ENCODE measurements around the gene SLC38A1. TPM values are rescaled to one million over a fixed set of nuclear protein-coding genes. Genes with fewer than 3 reads are reported as not detected.

The SLC38A1 gene
- total RNA-seq, 1 donor from 2014 or later, result 232 TPM

DNA sequence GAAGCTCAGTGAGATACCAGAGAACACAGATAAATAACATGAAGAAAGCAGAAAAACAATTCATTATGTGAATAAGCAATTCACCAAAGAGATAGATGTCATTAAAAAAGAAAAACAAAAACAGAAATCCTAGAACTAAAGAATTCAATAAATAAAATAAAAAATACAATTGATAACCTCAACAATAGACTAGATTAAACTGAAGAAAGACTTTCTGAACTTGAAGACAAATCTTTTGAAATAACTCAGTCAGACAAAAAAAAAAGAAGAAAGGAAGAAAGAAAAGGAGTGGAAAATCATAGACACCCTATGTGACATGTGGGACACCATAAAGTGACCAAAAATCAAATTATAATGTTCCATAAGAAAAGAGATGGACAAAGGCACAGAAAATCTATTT lies 14.0 kb upstream of the SLC38A1 start:
- Mint-ChIP-seq H3K27ac (ENCODE audit: unreplicated experiment) (no peak overlapping the region), H3K9me3 (ENCODE audit: unreplicated experiment) (peaks cover 22% of the 10 kb centered on the region), H3K4me3 (ENCODE audit: unreplicated experiment) (no peak overlapping the region), H3K36me3 (ENCODE audit: unreplicated experiment) (peaks cover 31% of the 10 kb centered on the region), H3K27me3 (ENCODE audit: unreplicated experiment) (peaks cover 4% of the 10 kb centered on the region), H3K4me1 (ENCODE audit: low read depth, unreplicated experiment) (no peaks in the 10 kb centered on the region)
- DNase-seq, result no peak
- TF ChIP-seq, protein P1, sequence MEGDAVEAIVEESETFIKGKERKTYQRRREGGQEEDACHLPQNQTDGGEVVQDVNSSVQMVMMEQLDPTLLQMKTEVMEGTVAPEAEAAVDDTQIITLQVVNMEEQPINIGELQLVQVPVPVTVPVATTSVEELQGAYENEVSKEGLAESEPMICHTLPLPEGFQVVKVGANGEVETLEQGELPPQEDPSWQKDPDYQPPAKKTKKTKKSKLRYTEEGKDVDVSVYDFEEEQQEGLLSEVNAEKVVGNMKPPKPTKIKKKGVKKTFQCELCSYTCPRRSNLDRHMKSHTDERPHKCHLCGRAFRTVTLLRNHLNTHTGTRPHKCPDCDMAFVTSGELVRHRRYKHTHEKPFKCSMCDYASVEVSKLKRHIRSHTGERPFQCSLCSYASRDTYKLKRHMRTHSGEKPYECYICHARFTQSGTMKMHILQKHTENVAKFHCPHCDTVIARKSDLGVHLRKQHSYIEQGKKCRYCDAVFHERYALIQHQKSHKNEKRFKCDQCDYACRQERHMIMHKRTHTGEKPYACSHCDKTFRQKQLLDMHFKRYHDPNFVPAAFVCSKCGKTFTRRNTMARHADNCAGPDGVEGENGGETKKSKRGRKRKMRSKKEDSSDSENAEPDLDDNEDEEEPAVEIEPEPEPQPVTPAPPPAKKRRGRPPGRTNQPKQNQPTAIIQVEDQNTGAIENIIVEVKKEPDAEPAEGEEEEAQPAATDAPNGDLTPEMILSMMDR (IDR thresholded peaks at IDR 0.05; ENCODE audit: partially characterized antibody, unreplicated experiment), result no peak

DNA sequence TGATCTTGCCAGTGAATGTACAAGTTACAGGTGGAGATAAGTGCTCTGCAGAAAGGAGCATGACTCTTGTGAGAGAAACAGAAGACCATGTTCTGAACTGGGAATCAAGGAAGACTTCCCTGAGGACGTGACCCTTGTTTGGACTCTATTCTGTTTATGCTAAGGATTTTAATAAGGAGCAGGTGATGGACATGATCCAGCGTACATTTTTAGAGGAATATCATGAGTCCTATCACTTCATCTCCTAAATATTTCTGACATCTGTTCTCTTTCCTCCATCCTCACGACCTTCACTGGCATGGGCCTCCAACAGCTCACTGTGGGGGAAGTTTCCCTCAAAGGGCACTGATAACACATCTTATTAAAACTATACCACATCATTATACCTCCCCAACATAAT lies 7.9 kb upstream of the SLC38A1 start:
- no peak overlapping the region for H3K4me3 Mint-ChIP-seq (ENCODE audit: unreplicated experiment)
- TF ChIP-seq, protein P1 (IDR thresholded peaks at IDR 0.05; ENCODE audit: partially characterized antibody, unreplicated experiment), result no peak
- peaks cover 5% of the 10 kb centered on the region for H3K36me3 Mint-ChIP-seq (ENCODE audit: unreplicated experiment)
- H3K4me1 Mint-ChIP-seq (ENCODE audit: low read depth, unreplicated experiment), result peaks cover 2% of the 10 kb centered on the region
- H3K27ac Mint-ChIP-seq (ENCODE audit: unreplicated experiment), result no peak overlapping the region
- DNase-seq, result no peak
- peaks cover 3% of the 10 kb centered on the region for H3K9me3 Mint-ChIP-seq (ENCODE audit: unreplicated experiment)
- peaks cover 2% of the 10 kb centered on the region for H3K27me3 Mint-ChIP-seq (ENCODE audit: unreplicated experiment)

GRCh38 chr12:46271863-46272262 lies 3.0 kb upstream of the SLC38A1 start:
- DNase-seq, result no peak
- Mint-ChIP-seq H3K9me3 (ENCODE audit: unreplicated experiment) (peaks cover 16% of the 10 kb centered on the region), H3K27me3 (ENCODE audit: unreplicated experiment) (peaks cover 18% of the 10 kb centered on the region), H3K27ac (ENCODE audit: unreplicated experiment) (no peak overlapping the region), H3K4me1 (ENCODE audit: low read depth, unreplicated experiment) (peaks cover 16% of the 10 kb centered on the region), H3K36me3 (ENCODE audit: unreplicated experiment) (peaks cover 5% of the 10 kb centered on the region), H3K4me3 (ENCODE audit: unreplicated experiment) (no peak overlapping the region)
- TF ChIP-seq, protein P1 (IDR thresholded peaks at IDR 0.05; ENCODE audit: partially characterized antibody, unreplicated experiment), result no peak

GRCh38 chr12:46269429-46270241 lies 792 bp upstream of the SLC38A1 start:
- peak; percentile 30 for DNase-seq
- Mint-ChIP-seq H3K36me3 (ENCODE audit: unreplicated experiment) (no peaks in the 10 kb centered on the region), H3K27ac (ENCODE audit: unreplicated experiment) (no peak overlapping the region), H3K27me3 (ENCODE audit: unreplicated experiment) (peaks cover 18% of the 10 kb centered on the region), H3K9me3 (ENCODE audit: unreplicated experiment) (peaks cover 16% of the 10 kb centered on the region), H3K4me1 (ENCODE audit: low read depth, unreplicated experiment) (peaks cover 16% of the 10 kb centered on the region), H3K4me3 (ENCODE audit: unreplicated experiment) (no peak overlapping the region)
- TF ChIP-seq, protein P1 (IDR thresholded peaks at IDR 0.05; ENCODE audit: partially characterized antibody, unreplicated experiment), result no peak

GRCh38 chr12:46267825-46268582 lies 839 bp downstream of the SLC38A1 start:
- Mint-ChIP-seq H3K27me3 (ENCODE audit: unreplicated experiment) (peaks cover 18% of the 10 kb centered on the region), H3K36me3 (ENCODE audit: unreplicated experiment) (no peaks in the 10 kb centered on the region)
- peak; percentile 22 for DNase-seq

More at GRCh38 chr12:46267825-46268582, 839 bp downstream of the SLC38A1 start:
- no peak overlapping the region for H3K4me3 Mint-ChIP-seq (ENCODE audit: unreplicated experiment)
- no peak overlapping the region for H3K27ac Mint-ChIP-seq (ENCODE audit: unreplicated experiment)
- TF ChIP-seq, protein P1 (IDR thresholded peaks at IDR 0.05; ENCODE audit: partially characterized antibody, unreplicated experiment), result no peak
- H3K4me1 Mint-ChIP-seq (ENCODE audit: low read depth, unreplicated experiment), result peaks cover 26% of the 10 kb centered on the region
- H3K9me3 Mint-ChIP-seq (ENCODE audit: unreplicated experiment), result peaks cover 16% of the 10 kb centered on the region

Data from glutamatergic neuron (in vitro differentiated cells).